PFSK-1 (cell line): ENCODE data around the gene NT5C2.

Source experiments
- POLR2AphosphoS5 ChIP-seq: IDR thresholded peaks from 2 replicates; pipeline ENCODE4 v1.6.1; 2012; ENCODE audit warnings: low read depth, mild to moderate bottlenecking, control low read depth, low read length, moderate library complexity
- REST ChIP-seq, 2 experiments: IDR thresholded peaks; 2 replicates each; pipeline versions ENCODE4 v1.6.1 to v1.8.0; 2011 to 2012; ENCODE audit warnings: low read depth in 2 of 2, low read length in 2 of 2, control low read depth in 1 of 2, inconsistent platforms in 1 of 2, mild to moderate bottlenecking in 1 of 2, moderate library complexity in 1 of 2; ENCODE audit not compliant: insufficient read depth in 1 of 2
- TAF1 ChIP-seq: IDR thresholded peaks from 2 replicates; pipeline ENCODE4 v1.6.1; 2012; ENCODE audit warnings: low read length, control low read depth, borderline replicate concordance; ENCODE audit not compliant: insufficient read depth

GRCh38 chr10:103054621-103055020 lies 138.5 kb downstream of the NT5C2 start:
- TF ChIP-seq TAF1 (no peak), POLR2AphosphoS5 (no peak), REST (IDR thresholded peaks at IDR 0.05; ENCODE audit: insufficient read depth in 1 of 2, low read depth in 2 of 2, low read length in 2 of 2) (no peak)
